ENCODE data around the gene TLR3. TPM values are rescaled to one million over a fixed set of nuclear protein-coding genes. Genes with fewer than 3 reads are reported as not detected.

Gene TLR3
- total and polyA plus RNA-seq, 3 donors from 2014 or later: 2.3 to 12.6 (median 3.2) TPM

DNA sequence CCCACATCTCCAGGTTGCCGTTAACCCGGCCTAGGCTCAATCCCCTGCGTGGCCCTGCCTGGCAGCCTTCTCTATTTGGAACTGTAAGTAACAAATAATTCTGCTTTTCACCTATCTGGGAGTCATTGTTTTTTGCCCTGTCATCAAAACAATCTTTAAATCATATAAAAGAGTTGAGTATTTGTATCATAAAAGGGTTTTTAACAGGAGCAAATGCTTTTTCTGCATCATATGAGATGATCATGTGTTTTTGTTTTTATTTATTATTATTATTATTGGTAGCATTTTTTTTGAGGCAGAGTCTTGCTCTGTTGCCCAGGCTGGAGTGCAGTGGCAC lies 10.0 kb upstream of the TLR3 start:
- no peak for DNase-seq
- Histone ChIP-seq H3K36me3 (ENCODE audit: low read depth, missing control alignments) (no peaks in the 10 kb centered on the region), H3K27ac (no peak overlapping the region), H3K4me3 (no peak overlapping the region), H3K27me3 (no peaks in the 10 kb centered on the region), H3K4me1 (no peaks in the 10 kb centered on the region), H3K9me3 (no peaks in the 10 kb centered on the region)
- TF ChIP-seq POLR2A (IDR thresholded peaks at IDR 0.05): no peak
- TF ChIP-seq, protein P1, sequence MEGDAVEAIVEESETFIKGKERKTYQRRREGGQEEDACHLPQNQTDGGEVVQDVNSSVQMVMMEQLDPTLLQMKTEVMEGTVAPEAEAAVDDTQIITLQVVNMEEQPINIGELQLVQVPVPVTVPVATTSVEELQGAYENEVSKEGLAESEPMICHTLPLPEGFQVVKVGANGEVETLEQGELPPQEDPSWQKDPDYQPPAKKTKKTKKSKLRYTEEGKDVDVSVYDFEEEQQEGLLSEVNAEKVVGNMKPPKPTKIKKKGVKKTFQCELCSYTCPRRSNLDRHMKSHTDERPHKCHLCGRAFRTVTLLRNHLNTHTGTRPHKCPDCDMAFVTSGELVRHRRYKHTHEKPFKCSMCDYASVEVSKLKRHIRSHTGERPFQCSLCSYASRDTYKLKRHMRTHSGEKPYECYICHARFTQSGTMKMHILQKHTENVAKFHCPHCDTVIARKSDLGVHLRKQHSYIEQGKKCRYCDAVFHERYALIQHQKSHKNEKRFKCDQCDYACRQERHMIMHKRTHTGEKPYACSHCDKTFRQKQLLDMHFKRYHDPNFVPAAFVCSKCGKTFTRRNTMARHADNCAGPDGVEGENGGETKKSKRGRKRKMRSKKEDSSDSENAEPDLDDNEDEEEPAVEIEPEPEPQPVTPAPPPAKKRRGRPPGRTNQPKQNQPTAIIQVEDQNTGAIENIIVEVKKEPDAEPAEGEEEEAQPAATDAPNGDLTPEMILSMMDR (IDR thresholded peaks at IDR 0.05): no peak
- 88 to 95% methylated on average over 3 of the region's 3 CpGs for WGBS, 2 donors
- intact Hi-C loops (cut with DNase I; ENCODE audit: low total_unique reads): no loop called here

DNA sequence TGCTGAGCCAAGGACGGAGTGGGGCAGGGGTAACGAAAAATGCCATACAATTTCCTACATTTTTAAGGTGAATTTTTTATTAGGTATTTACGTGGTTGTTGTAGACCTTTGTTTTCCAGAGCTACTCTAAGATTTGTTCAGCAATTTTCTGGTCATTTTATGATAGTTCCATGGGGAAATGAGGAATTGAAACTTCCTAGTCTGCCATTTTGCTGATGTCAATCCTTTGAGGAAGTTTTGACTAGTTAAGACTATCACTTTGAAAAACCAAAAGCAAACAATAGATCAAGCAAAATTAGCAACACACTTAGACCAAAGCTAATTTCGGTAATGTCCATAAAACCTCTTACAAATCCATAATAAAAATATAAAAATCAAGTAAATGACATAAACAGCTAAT lies 7.0 kb upstream of the TLR3 start:
- intact Hi-C loops (cut with DNase I; ENCODE audit: low total_unique reads): no loop called here
- 89 to 92% methylated on average over 4 of the region's 4 CpGs for WGBS, 2 donors
- Histone ChIP-seq H3K27ac (no peak overlapping the region), H3K27me3 (no peaks in the 10 kb centered on the region), H3K9me3 (no peaks in the 10 kb centered on the region), H3K36me3 (ENCODE audit: low read depth, missing control alignments) (no peaks in the 10 kb centered on the region), H3K4me1 (no peaks in the 10 kb centered on the region), H3K4me3 (no peak overlapping the region)
- TF ChIP-seq, protein P1 (IDR thresholded peaks at IDR 0.05): no peak
- TF ChIP-seq POLR2A (IDR thresholded peaks at IDR 0.05): no peak
- DNase-seq: no peak

DNA sequence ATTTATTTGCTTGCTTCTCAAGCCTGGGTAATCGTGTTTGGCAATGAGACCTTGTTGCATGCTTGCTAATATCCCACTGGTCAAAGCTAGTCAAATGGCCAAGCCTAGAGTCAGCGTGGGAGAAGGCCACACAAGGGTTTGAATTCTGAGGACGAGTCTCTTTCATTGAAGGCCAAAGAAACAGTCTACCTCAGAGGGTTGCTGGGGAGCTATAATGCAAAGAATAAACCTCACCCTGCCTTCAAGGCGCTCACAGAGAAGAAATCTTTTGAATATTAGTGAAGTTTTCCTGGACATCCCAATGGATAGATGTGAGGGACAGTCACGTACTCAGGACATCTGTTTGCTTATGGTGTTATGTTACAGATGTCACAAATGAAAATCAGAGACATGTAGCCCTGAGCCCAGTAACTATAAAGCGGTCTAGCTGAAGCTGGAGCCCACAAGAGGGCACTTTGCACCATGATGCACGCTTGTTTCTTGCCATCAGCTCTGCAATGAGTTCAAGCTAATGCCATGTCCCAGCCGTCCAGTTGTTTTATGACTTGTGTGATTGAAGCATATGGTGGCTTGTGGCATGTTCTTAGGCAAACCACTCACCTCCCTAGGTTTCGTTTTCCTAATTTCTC lies 1.1 kb upstream of the TLR3 start:
- peak; percentile 76 for DNase-seq
- no peaks in the 10 kb centered on the region for H3K9me3 ChIP-seq
- intact Hi-C loops (cut with DNase I; ENCODE audit: low total_unique reads): no loop called here
- H3K4me3 ChIP-seq: peak overlapping the region; percentile 46 to 62
- no peaks in the 10 kb centered on the region for H3K36me3 ChIP-seq (ENCODE audit: low read depth, missing control alignments)
- TF ChIP-seq, protein P1 (IDR thresholded peaks at IDR 0.05): peak in 1 of 3 experiments; percentile 17
- TF ChIP-seq POLR2A (IDR thresholded peaks at IDR 0.05): no peak
- peak overlapping the region in 1 of 2 donors; percentile 9 for H3K27ac ChIP-seq
- no peaks in the 10 kb centered on the region for H3K27me3 ChIP-seq
- no peaks in the 10 kb centered on the region for H3K4me1 ChIP-seq
- 50 to 66% methylated on average over 9 of the region's 9 CpGs for WGBS, 2 donors

DNA sequence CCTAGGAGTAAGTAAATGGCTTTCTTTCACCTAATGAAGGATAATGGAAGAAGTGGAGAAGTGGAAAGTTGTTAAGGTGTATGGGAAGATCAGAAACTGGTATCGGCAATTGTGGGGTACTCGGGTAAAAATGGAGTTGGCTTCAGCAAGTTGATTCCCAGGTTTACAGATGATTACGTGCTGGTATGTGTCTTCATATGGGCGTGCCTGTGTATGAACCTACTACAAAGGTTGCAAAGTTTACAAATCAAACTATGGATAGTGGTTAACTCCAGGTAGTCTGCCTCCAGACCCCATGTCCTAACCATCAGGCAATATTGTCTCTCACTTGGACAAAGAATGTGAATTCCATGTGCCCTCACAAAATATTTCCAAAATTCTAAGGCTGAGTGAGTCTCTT lies 773 bp downstream of the TLR3 start:
- Histone ChIP-seq H3K9me3 (no peaks in the 10 kb centered on the region), H3K27ac (no peak overlapping the region), H3K36me3 (ENCODE audit: low read depth, missing control alignments) (no peaks in the 10 kb centered on the region), H3K27me3 (no peaks in the 10 kb centered on the region), H3K4me3 (no peak overlapping the region), H3K4me1 (no peaks in the 10 kb centered on the region)
- intact Hi-C loops (cut with DNase I; ENCODE audit: low total_unique reads): no loop called here
- DNase-seq: no peak
- TF ChIP-seq, protein P1 (IDR thresholded peaks at IDR 0.05): no peak
- TF ChIP-seq POLR2A (IDR thresholded peaks at IDR 0.05): no peak
- WGBS, 2 donors: 60% methylated on average over 4 of the region's 4 CpGs

DNA sequence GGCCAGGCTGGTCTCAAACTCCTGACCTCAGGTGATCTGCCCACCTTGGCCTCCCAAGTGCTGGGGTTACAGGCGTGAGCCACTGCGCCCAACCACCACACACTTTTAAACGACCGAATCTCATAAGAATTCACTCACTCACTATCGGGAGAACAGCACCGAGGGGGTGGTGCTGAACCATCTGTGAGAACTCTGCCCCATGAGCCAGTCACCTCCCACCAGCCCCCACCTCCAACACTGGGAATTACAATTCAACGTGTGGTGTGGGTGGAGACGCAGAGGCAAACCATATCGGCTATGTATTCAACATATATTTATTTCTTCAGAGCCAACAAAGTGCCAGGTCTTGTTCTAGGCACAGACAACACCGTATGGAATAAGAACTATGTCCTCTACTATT lies 3.6 kb downstream of the TLR3 start:
- Histone ChIP-seq H3K4me1 (no peaks in the 10 kb centered on the region), H3K4me3 (no peak overlapping the region), H3K27ac (no peak overlapping the region), H3K9me3 (no peaks in the 10 kb centered on the region), H3K27me3 (no peaks in the 10 kb centered on the region), H3K36me3 (ENCODE audit: low read depth, missing control alignments) (no peaks in the 10 kb centered on the region)
- no peak for DNase-seq
- WGBS, 2 donors: 96 to 97% methylated on average over 10 of the region's 10 CpGs
- intact Hi-C loops (cut with DNase I; ENCODE audit: low total_unique reads): no loop called here
- TF ChIP-seq POLR2A (IDR thresholded peaks at IDR 0.05): no peak
- TF ChIP-seq, protein P1 (IDR thresholded peaks at IDR 0.05): no peak

All from testis (tissue), 3 donors.